Adrenal gland (tissue), 12 donors: ENCODE data around the gene PCDHGA9. TPM values are rescaled to one million over a fixed set of nuclear protein-coding genes. Genes with fewer than 3 reads are reported as not detected.
"Not testable (repeated sequence)": the region's sequence is repeated elsewhere in the genome, so short reads cannot be mapped to it uniquely, and the experiment has no call there.

Source experiments
- DNase-seq, 7 donors: peaks; one replicate each; pipeline ENCODE4 v3.0.0-alpha.2; 2019 to 2020
- H3K27ac ChIP-seq, 5 donors: fragments of 200-600 bp; sonication (generic) in 4 of 5; 1 replicate in 3 of 5; 2 replicates in 2 of 5; pipeline versions ENCODE4 v1.5.1 to v1.8.0; 2016 to 2020; ENCODE audit warnings: mild to moderate bottlenecking in 1 of 5
- H3K27me3 ChIP-seq: fragments of 200-600 bp; 2 replicates; pipeline ENCODE4 v1.8.0; 2021
- H3K36me3 ChIP-seq, 2 donors: fragments of 200-600 bp; replicated peaks in 1 of 2; 1 replicate in 1 of 2; 2 replicates in 1 of 2; pipeline versions ENCODE4 v1.5.1 to v1.8.0; 2018 to 2022
- H3K4me1 ChIP-seq, 2 donors: fragments of 200-600 bp; replicated peaks in 1 of 2; 1 replicate in 1 of 2; 2 replicates in 1 of 2; pipeline versions ENCODE4 v1.5.1 to v1.8.0; 2018 to 2021
- H3K4me3 ChIP-seq, 4 donors: fragments of 200-600 bp; sonication (generic) in 3 of 4; one replicate each; pipeline ENCODE4 v1.5.1; 2016 to 2018
- H3K9me3 ChIP-seq, 3 donors: fragments of 200-600 bp; sonication (generic) in 1 of 3; replicated peaks in 1 of 3; 1 replicate in 2 of 3; 2 replicates in 1 of 3; pipeline versions ENCODE4 v1.5.1 to v1.8.0; 2016 to 2021
- CTCF ChIP-seq, 6 experiments: fragments of 450-650 bp in 4 of 6; fragments of 200-600 bp in 2 of 6; sonication (generic) in 1 of 6; IDR thresholded peaks; 1 replicate in 5 of 6; 2 replicates in 1 of 6; pipeline versions ENCODE4 v1.5.1 to v1.8.0; 2016 to 2021; ENCODE audit warnings: antibody characterized with exemption in 6 of 6, mild to moderate bottlenecking in 2 of 6, moderate library complexity in 1 of 6
- POLR2A ChIP-seq, 2 donors: fragments of 450-650 bp; IDR thresholded peaks; one replicate each; pipeline ENCODE4 v1.6.1; 2017; ENCODE audit warnings: antibody characterized with exemption in 2 of 2, mild to moderate bottlenecking in 2 of 2, moderate library complexity in 1 of 2
- WGBS, 4 donors: extraction: QIAGEN DNeasy Blood & Tissue Kit in 2 of 4; methylation state at CpG; one replicate each; pipeline versions ENCODE4 v1.1.5 to v1.1.7; 2013 to 2017; 5-methylcytosine and 5-hydroxymethylcytosine counted together
- intact Hi-C, 2 donors: fragments of 100-400 bp; cut with DNase I; formaldehyde crosslinking; loops; one replicate each; pipeline versions ENCODE4 v1.14.1 to v1.15.0; 2022 to 2023
- polyA plus RNA-seq, 3 donors: library from polyadenylated mRNA; stranded (reverse); fragments of 200-250 nt in 2 of 3; fragments of 350-450 nt in 1 of 3; fragmentation: Illumina TruSeq in 1 of 3; extraction: RNeasy Lipid Tissue Mini Kit (QIAGEN cat#74804) in 1 of 3; gene quantifications; one replicate each; pipeline ENCODE4 v1.2.3, GENCODE V29; 2013 to 2014
- total RNA-seq, 9 donors: library from RNA; depleted of rRNA in 4 of 9; stranded (reverse); fragments of >200 nt in 4 of 9; fragments of 120-200 nt in 1 of 9; fragmentation: NEBNext Ultra II Directional in 1 of 9; extraction: Animal tissue kit (Norgen Biotek cat#: 25700) in 1 of 9; gene quantifications; one replicate each; pipeline versions ENCODE4 v1.1.0 to v1.2.4, GENCODE V29; 2013 to 2023
- donor health status: healthy with polysubstance abuse.
- donor health status: Bipolar disorder and iron deficiency.
- donor health status: DM: yes; HTN: yes; CAD: no.
- donor health status: DM: no; HTN: no; CAD: no.
- donor health status: DM: no; HTN: no; CAD: no.
- donor health status: DM: yes; HTN: yes; CAD: no.

The PCDHGA9 gene
- total and polyA plus RNA-seq, 12 donors: 0.17 to 8.6 (median 5.1) TPM

- no peaks in the 10 kb centered on the region for H3K4me1 ChIP-seq
- H3K4me3 ChIP-seq: no peak overlapping the region
- H3K27ac ChIP-seq: no peak overlapping the region
- no peaks in the 10 kb centered on the region for H3K27me3 ChIP-seq
- H3K9me3 ChIP-seq: peaks cover 2 to 37% (median 4%) of the 10 kb centered on the region in 3 donors
- no peaks in the 10 kb centered on the region for H3K36me3 ChIP-seq
- TF ChIP-seq POLR2A (IDR thresholded peaks at IDR 0.05) (no peak), CTCF (IDR thresholded peaks at IDR 0.05) (no peak)
- WGBS, 4 donors: 26 to 32% (median 27%) methylated on average over 8 to 69 of the region's 69 CpGs
- no peak for DNase-seq
- intact Hi-C loops: no loop called here
These were observed 30.8 kb upstream of the PCDHGA9 start for GRCh38 chr5:141371572-141372475.

- TF ChIP-seq POLR2A (IDR thresholded peaks at IDR 0.05): no peak
- TF ChIP-seq CTCF (IDR thresholded peaks at IDR 0.05): peak in 4 of 6 experiments; percentile 11 to 30 (median 24)
- no peak for DNase-seq
- intact Hi-C loops: no loop called here
- peaks cover 3 to 41% (median 8%) of the 10 kb centered on the region in 3 donors for H3K9me3 ChIP-seq
- H3K36me3 ChIP-seq: no peaks in the 10 kb centered on the region
- no peak within 1 kb of the TSS for H3K27ac ChIP-seq
- H3K4me3 ChIP-seq: peak within 1 kb of the TSS in 1 of 4 donors; percentile 20
- no peaks in the 10 kb centered on the region for H3K4me1 ChIP-seq
- no peaks in the 10 kb centered on the region for H3K27me3 ChIP-seq
- 10 to 18% (median 15%) methylated on average over 23 to 27 of the region's 27 CpGs for WGBS, 4 donors
These were observed 28.8 kb upstream of the PCDHGA9 start, which contains the start of gene PCDHGA6 for GRCh38 chr5:141373673-141374317. Gene PCDHGA6, plus strand, starts transcription at chr5:141373891. Its CDS starts 193 bp downstream, at chr5:141374084.

GRCh38 chr5:141374627-141375026 is 28.0 kb upstream of the PCDHGA9 start:
- Histone ChIP-seq H3K27me3 (no peaks in the 10 kb centered on the region), H3K36me3 (no peaks in the 10 kb centered on the region), H3K4me1 (no peaks in the 10 kb centered on the region), H3K4me3 (peak overlapping the region in 1 of 4 donors; percentile 7), H3K27ac (no peak overlapping the region), H3K9me3 (peaks cover 4 to 41% (median 8%) of the 10 kb centered on the region in 3 donors)
- TF ChIP-seq CTCF (IDR thresholded peaks at IDR 0.05) (no peak), POLR2A (IDR thresholded peaks at IDR 0.05) (no peak)
- WGBS, 4 donors: 50 to 67% (median 59%) methylated on average over 14 of the region's 14 CpGs
- DNase-seq: no peak
- intact Hi-C loops: no loop called here

- H3K4me3 ChIP-seq, H3K27ac ChIP-seq, intact Hi-C loops, H3K4me1 ChIP-seq, H3K36me3 ChIP-seq, H3K27me3 ChIP-seq, DNase-seq: not testable (repeated sequence)
- H3K9me3 ChIP-seq: peaks cover 4 to 41% (median 8%) of the 10 kb centered on the region in 3 donors
- WGBS, 4 donors: 42 to 50% (median 47%) methylated on average over 2 to 39 of the region's 48 CpGs
These were observed 27.0 kb upstream of the PCDHGA9 start for GRCh38 chr5:141375444-141376155.
